NCI-H1436 (cell line): ENCODE data around the gene PRPSAP2.
A peak's percentile ranks its signal among the peaks of the same experiment; 100 is the strongest.
"Not testable (repeated sequence)": the region's sequence is repeated elsewhere in the genome, so short reads cannot be mapped to it uniquely, and the experiment has no call there.

Experiments used
- DNase-seq: peaks from one replicate; lab custom pipeline; 2025; lab: John Stamatoyannopoulos, UW

Gene PRPSAP2

DNA sequence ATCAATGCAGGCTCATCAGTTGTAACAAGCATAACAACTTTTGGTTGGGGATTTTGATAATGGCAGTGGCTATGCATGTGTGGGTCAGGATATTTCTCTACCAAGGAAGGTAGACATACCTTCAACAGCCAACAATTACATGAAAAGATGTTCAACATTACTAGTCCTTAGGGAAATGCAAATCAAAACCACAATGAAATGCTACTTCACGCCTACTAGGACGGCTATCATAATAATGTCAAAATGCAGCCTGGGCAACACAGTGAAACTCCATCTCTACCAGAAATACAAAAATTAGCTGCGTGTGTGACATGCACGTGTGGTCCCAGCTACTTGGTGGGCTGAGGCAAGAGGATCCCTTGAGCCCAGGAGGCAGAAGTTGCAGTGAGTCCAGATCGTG is 86.7 kb downstream of the PRPSAP2 start:
- DNase-seq: no peak

DNA sequence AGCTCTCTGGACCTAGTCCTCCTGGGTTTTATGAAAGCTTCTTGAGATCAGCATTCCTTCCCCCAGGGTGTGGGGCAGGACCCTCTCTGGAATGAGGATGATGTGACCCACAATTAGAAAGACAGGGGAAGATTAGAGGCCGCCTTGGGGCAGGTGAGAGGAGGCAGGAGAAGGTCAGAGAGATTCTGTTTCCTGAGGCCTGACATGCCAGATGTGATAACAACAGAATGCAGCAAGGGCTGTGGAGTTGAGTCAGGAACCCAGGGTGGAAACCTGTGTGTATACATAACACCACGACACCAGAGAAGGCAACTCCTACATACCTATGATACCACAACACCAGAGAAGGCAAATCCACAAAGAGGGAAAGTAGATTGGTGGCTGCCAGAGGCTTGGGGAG is 88.6 kb downstream of the PRPSAP2 start:
- no peak for DNase-seq

DNA sequence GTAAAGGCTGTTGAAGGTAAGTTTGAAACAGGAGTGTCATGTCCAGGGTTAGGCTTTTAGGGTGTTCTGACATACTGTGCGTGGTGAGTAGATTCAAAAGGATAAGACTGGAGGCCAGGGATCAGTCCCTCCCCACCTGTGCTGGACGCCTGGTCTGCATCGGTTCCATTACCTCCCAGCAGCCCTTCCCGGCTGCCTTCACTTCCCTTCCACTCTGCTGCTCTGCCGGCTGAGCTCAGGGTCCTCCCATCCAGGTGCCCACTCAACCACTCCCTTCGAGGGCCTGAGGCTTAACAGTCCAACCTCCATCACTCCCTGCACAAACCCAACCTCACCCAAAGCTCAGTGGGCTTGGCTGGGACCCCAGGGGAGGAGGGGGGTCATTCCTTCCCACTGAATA is 89.9 kb downstream of the PRPSAP2 start:
- no peak for DNase-seq

DNA sequence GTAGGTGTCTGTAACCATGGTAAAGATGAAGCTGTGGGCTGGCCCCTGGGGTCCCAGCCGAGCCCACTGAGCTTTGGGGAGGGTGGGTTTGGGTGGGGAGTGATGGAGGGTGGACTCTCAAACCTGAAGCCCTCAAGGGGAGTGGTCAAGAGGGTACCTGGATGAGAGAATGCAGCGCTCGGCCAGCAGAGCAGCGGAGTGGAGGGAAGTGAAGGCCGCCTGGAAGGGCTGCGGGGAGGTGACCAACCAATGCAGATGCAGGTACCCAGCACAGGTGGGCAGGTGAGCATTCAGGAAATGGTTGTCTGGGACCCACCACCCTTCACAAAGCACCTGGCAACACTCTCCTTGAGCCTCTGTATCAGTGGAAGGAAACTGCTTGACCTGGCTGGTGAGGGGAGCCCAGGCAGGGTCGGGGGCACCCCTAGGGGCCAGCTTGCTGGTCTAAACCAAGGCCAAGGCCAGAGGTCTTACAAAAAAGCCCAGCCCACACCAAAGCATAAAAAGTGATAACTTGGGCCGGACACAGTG is 90.6 kb downstream of the PRPSAP2 start:
- no peak for DNase-seq

DNA sequence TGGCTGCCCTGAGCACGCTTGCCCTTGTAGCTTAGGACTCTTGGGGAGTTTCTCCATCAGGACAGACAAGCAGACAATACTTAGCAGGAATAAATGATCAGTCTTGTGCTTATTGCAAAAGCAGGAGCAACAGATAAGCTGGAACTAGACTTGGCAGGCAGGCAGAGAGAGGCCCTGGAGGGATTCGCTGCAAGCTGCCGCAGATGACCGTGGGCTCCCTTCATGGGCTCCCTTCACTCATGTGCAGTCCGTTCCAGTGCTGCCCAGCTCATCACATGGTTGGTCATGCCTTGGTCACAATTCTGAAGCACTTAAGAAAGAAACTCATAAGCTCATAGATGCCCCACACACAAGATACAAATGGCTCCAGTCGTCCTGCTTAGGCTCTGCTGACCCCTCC is 91.6 kb downstream of the PRPSAP2 start:
- no peak for DNase-seq

DNA sequence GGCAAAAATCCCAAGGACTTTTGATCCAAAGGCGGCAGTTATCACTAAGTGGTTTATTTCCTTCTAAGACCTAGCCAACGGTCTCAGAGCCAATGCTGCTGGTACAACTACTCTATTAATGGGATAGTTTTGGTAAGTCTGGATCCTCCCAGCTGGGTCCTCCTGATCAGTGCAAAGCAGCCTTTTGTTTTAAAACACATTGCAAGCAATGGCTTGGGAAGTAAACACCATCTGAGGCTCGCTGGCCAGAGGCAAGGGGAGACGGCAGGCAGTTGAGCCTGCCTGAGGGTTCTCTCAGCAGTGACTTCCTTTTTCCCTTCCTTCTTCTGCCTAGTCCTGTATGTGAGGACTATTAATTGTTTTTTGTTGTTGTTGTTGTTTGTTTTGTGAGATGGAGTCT is 92.4 kb downstream of the PRPSAP2 start:
- no peak for DNase-seq

DNA sequence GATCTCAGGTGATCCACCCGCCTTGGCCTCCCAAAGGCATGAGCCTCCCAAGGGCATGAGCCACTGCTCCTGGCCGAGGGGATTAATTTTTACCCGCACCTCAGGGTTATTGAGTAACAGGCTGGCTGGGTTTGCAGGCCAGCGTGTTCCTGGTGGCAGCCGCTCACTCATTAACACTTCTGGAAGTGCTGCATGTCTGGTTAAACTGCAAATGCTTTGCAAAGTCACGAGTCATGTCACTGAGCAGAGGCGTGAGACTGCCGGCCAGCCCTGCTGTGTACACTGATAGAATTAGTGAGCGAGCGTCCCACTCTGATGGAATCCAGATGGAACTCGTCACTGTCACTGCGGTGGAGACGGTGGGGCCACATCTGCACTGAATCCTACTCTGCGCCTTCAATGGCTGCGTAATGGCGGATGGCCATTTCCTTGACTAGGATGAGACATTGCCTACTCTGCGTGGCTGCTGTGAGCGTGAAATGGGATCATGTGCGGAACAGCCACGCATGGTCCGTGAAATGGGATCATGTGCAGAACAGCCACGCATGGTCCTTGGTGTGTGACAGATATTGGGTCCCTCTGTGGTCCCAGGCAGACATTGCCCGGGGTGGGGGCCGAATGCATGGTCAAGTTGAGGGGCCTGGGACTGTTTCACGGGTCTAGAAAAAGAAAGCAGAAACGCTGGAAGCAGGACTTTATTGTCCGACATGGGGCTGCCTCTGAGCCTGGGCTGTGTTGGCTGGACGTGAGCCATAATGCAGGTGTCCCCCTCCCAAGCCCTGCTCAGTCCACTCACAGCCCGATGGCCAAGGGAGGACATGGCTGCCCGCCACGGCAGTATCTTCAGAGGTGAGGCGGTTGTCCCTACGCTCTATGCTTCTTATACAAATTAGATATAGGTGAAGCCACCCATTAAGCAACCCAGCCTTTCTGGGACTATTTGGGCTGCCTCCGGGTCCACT is 93.3 kb downstream of the PRPSAP2 start:
- DNase-seq: no peak

DNA sequence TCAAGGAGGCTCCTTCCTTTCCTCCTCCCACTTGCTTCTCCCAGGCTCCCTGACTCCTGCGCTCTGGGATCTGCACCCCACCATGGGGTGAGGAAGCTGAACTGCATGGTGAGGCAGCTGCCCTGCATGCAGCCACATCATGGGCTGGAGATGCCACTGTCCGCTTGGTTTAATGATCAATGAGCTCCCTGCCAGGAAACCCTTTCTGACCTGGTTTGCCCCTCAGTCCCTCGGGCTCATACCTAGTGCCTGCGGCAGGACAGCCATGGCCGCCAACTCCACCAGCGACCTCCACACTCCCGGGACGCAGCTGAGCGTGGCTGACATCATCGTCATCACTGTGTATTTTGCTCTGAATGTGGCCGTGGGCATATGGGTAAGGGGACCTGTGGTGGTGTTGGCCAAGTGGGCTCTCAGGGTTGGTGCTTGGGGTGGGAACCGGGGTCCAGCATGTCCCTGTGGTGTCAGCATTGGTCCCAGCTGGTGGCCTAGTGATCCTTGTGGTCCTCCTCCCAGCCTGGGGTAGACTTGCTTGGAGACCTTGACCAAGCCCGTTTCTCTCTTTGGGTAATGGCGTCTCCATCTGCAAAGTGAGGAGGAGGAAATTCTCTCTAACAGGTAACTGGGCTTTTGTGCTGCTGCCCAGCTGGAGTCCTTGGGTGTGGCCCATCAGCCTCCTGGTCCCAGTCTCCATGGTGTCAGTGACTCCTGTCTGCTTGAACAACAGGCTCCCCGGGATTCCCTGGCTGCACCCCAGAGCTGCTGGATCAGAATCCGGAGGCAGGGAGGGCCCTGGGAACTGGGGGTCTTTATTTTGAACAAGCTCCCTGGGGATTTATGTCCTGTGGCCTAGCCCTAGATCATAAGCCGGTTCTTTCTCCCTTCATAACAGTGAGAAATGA is 94.3 kb downstream of the PRPSAP2 start, which contains the start of gene SLC5A10:
Gene SLC5A10, plus strand, starts transcription at position 225 of the 902 bp plus-strand sequence. Its CDS starts 41 bp downstream, at position 266.
- no peak for DNase-seq

DNA sequence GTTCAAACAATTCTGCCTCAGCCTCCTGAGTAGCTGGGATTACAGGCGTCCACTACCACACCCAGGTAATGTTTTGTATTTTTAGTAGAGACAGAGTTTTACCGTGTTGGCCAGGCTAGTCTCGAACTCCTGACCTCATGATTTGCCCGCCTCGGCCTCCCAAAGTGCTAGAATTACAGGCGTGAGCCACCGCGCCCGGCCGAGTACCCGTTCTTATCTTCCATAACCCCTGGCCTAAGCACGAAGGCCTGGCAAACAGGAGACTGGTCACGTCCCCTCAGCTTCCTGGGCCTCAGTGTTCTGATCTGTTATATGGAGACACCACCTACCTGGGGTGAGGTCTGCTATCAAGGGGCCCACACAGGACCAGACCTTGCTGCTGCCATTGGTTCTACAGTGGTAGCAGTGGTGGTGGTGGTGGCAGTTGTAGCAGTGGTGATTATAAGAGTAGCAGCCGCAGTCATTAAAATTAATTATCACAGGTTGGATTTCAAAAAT is 95.3 kb downstream of the PRPSAP2 start:
- DNase-seq: no peak

DNA sequence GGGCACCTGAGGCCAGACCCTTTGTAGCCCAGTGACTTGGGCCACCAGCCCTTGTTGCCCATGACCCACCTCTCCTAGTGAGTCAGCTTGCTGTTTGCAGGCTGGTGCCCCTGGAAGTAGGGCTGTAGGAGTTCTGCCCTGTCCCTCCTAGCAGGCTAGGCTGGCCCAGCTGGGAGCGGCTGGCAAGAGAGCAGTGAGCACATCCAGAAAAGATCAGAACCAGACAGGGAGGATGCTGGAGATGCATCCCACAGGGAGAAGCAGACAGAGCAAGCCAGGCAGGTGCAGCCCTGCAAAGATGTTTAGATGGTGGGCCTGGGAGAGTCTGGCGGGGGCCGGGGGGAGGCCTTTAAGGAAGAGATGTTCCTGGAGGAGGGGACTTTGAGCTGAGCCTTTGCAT is 96.4 kb downstream of the PRPSAP2 start:
- no peak for DNase-seq

DNA sequence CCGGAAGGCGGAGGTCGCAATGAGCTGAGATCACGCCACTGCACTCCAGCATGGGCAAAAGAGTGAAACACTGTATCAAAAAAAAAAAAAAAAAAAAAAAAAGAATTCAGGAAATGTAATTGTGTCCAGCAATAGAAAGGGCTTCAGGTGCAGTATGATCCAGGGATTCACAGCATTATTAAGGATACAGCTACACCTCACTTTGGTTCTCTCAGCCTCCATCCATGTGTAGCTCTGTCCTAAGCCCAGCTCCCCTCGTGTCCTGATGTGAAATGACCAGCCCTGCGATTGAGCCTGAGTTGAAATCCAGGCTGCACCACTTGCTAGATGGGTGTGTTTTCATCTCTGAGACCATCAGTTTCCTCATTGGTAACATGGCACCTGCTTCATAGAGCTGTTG is 97.1 kb downstream of the PRPSAP2 start:
- DNase-seq: no peak

DNA sequence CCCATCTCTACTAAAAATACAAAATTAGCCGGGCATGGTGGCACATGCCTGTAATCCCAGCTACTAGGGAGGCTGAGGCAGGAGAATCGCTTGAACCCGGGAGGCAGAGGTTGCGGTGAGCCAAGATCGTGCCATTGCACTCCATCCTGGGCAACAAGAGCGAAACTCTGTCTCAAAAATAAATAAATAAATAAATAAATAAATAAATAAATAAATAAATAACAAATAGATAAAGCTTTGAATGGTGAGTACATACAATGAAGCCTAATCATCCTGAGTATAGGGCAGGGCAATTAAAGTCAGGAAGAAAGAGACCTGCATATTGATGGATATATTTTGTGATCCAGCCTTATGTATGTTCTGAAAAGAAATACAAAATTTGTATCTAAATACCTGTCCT is 98.1 kb downstream of the PRPSAP2 start:
- DNase-seq: not testable (repeated sequence)

DNA sequence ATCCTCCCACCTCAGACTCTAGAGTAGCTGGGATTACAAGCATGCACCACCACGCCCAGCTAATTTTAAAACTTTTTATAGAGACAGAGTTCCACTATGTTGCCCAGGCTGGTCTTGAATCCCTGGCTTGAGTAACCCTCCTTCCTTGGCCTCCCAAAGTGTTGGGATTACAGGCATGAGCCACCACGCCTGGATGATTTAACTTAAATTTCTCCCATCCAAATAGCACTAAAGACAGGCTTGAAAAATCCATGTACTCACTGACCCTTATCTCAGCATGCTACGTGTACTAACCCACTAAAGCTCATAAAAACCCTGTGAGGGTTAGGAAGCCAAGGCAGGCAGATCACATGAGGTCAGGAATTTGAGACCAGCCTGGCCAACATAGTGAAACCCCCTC is 98.7 kb downstream of the PRPSAP2 start:
- no peak for DNase-seq

DNA sequence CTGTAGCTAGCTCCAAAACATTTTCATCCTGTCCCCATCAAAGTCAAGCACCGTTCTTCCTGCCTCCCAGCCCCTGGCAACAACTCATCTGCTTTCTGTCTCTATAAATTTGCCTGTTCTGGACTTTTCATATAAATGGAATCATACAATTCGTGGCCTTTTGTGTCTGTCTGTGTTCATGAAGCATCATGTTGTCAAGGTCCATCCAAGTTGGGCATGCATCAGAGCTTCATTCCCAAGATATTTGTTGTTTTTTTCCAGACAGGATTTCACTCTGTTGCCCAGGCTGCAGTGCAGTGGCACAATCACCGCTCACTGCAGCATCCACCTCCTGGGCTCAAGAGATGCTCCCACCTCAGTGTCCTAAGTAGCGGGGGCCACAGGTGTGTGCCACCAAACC is 99.9 kb downstream of the PRPSAP2 start:
- no peak for DNase-seq

DNA sequence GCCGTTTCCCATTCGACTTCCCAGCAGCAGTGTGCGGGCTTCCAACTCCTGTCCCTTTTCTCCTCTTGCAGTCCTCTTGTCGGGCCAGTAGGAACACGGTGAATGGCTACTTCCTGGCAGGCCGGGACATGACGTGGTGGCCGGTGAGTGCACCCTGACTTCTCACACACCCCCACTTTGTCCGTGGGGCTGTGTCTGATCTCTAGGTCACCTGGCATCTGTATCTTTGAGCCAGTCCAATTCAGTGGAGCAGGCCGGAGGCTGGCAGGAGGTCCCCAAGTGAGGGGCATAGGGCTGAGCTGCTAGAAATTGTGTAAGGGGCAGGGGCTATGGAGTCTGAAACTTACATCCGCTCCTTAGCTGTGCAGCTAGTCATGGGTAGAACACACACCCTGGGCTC is 100.7 kb downstream of the PRPSAP2 start:
- no peak for DNase-seq

DNA sequence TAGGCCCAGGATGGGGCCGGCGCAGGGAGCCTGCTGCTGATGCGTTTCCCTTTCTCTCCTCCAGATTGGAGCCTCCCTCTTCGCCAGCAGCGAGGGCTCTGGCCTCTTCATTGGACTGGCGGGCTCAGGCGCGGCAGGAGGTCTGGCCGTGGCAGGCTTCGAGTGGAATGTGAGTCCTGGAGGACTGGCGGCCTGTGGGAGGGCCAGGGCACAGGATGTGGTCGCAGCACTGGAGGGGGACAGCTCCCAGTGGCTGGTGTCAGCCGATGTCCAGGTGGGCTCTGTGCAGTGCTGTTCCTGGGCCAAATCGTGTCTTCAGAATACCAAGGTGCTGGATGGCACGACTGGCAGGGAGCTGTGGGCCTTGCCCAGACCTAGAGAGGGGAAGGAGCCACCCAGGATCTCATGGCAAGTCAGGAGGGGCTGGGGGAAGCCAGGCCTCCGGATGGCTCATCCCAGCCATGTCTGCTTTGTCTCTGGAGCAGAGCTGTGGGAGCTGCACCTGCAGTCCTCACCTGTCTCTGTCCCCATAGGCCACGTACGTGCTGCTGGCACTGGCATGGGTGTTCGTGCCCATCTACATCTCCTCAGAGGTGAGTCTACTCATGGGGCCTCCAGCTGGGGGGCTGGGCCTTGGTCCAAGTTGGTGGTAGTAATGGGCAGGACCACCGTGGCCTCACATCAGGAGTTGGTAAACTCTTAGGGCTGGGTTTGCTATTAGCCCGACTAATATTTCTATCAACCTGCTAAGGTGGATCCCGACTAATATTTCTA is 101.3 kb downstream of the PRPSAP2 start:
- DNase-seq: no peak

DNA sequence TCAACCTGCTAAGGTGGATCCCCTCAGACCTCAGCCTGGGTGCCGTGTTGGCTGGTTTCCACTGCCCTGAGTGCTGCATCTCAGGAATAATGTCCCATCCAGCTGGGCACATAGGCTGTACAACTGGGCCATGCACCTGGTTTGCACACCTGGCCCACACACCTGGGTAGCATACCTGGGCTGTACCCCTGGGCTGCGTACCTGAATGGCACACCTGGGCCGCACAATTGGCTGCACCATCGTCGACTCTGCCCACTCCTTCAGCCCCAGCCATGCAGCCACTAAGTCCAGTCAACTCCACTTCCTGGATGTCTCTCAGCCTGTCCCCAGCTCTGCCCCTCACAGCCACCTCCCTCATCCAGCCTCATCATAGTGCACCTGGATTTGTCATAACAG is 101.9 kb downstream of the PRPSAP2 start:
- DNase-seq: no peak

DNA sequence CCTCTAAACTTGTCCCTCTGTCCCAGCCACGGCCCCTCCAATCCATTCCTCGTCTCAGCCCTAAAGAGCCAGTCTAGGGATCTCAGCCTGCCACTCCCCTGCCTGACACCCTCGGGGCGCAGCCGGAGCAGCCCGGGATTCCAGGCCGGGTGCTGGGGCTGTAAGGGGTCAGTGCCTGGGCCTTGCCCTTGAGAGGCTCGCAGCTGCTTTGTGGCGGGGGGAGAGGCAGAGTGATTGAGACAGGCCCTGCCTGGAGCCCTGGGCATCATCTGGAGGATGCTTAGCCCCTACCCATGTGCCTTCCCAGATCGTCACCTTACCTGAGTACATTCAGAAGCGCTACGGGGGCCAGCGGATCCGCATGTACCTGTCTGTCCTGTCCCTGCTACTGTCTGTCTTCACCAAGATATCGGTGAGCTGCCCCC is 102.3 kb downstream of the PRPSAP2 start:
- no peak for DNase-seq

DNA sequence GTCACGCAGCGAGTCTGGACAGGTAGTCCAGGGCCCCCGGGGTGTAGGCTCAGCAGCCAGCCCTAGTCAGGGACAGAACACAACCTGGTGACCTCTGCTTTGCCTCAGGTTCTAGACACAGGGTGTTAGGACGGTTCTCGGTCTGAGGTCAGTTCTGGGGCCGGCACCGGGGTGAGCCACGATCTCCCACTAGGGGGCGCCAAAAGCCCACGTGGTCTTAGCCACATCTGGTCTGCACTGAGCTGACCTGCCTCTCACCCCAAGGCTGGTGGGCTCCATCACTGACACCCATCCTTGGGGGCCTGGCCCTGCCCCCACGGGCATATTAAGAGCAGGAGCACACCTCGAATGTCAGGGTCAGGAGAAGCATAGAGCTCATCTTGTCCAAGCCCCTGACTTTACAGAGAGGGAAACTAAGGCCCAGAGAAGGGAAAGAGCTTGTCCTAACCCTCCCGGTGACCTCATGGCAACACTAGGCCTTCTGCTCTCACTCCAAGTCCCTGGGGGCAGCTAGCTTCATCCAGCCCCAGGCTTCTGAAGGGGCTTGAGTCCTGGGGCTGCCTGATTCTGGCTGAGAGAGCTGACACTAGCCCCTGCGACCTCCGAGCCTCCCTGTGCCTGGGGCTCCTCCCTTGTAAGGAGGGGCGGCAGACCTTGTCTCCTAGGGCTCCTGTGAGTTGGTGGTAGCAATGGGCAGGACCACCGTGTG is 103.0 kb downstream of the PRPSAP2 start:
- peak; percentile 68 for DNase-seq

DNA sequence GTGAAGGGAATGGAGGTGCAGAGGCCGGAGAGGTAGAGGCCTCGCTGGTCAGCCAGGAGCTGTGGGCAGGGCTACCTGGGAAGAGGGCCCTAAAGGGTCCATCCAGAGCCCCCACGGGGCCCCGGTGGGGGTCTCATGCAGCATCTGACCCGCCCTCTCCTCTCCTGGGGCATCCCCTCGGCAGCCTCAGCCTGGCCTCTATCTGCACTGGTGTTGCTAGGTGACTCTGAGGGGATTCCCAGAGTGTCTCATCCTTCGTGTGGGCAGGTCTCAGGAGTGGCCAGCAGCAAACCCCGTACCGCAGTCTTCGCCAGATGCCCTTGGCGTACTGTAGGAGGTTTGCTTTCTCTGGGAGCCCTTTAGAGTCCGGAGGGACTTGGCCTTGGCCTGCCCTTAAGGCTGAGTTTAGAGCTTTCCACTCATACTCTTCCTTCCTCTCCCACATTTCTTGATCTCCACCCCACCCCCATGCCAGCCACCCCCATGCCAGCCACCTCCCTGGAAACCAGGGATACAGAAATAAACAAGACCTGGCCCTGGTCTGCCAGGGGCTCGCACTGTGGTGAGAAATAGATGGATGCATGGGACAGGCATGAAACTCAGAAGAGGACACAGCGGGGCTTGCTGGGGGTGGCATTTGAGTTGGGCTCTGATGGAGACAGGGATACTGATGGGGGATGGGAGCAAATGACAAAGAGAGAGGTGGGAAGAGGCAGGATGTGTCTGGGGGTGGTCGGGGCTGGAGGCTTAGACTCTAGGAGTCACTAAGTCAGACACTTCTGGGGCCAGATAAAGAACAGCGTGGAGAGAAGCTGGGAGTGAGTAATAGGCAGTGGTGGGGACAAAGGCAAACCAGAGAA is 103.9 kb downstream of the PRPSAP2 start:
- DNase-seq: no peak
